Putamen (tissue), 1 donor: ENCODE data around the gene AP1AR.
"Not testable (repeated sequence)": the region's sequence is repeated elsewhere in the genome, so short reads cannot be mapped to it uniquely, and the experiment has no call there.

ENCODE experiments used
- DNase-seq: peaks from one replicate; pipeline ENCODE4 v3.0.0-alpha.2; 2016; ENCODE audit warnings: low spot score

The AP1AR gene

DNA sequence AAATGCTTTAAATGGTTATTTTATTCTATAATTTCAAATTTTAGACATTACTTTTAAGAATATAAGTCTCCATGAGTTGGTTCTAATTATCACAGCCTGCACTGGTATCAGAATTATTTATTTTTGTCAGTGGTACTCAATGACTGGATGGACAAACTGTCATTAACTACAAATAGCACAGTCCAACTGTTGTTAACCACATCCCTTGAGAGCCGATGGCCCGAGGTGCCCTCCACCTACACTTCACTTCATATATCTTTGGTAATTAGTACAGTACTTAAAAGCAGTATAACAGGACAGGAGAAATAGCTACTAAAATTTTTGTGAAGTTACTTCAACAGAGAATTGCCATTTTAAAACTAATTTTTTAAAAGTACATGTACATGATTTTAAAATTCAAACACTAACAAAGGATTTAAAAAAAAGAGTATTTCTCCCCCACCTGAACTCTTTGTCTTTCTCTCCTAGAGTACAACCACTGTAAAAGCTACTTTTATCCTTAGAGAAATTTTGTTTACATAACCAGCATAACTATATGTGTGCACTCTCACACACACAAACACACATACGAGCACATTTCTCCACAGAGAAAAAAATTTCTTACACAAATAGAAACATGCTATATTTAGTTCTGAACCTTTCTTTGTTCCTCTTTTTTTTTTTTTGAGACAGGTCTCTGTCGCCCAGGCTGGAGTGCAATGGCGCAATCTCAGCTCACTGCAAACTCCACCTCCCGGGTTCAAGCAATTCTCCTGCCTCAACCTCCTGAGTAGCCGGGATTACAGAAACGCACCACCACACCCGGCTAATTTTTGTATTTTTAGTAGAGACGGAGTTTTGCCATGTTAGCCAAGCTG, 47.7 kb downstream of the AP1AR start:
- DNase-seq = no peak

DNA sequence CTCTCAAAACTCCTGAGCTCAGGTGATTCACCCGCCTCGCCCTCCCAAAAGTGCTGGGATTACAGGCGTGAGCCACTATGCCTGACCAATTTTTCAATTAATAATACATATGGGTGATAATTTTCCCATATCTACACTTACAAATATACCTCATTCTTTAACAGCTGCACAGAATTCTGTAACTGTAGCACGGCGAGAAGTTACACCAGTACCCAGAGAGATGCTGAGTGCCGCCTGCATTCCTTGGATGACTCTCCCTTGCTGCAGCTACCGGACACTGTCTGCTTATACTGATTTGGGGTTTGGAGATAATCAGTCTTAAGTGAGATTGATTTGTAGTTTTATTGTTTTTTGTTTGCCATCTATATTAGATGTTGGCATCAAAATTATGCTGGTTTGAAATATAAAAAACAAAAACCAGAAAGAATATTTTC, 48.3 kb downstream of the AP1AR start:
- no peak for DNase-seq

DNA sequence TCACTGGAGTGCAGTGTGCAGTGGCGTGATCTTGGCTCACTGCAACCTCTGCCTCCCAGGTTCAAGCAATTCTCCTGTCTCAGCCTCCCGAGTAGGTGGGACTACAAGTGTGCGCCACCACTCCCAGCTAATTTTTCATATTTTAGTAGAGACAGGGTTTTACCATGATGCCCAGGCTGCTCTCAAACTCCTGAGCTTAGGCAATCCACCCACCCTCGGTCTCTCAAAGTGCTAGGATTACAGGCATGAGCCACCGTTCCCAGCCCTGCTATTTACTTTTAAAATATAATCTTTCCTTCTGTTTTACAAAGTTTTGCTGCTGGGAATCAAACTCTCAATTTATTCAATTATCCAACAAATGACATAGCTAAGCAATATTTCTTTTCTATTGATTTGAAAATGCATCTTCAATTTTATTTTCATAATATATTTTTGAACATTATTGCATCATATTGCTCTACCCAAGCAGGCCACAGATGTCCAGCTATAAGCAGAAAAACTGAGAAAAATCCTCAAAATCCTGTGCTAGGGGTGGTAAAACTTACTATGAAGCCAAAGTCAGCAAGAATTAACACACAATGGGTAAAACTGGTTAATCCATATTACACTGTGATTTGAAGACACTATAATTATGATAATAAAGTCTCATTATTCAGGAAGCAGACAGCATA, 48.9 kb downstream of the AP1AR start:
- DNase-seq = no peak

DNA sequence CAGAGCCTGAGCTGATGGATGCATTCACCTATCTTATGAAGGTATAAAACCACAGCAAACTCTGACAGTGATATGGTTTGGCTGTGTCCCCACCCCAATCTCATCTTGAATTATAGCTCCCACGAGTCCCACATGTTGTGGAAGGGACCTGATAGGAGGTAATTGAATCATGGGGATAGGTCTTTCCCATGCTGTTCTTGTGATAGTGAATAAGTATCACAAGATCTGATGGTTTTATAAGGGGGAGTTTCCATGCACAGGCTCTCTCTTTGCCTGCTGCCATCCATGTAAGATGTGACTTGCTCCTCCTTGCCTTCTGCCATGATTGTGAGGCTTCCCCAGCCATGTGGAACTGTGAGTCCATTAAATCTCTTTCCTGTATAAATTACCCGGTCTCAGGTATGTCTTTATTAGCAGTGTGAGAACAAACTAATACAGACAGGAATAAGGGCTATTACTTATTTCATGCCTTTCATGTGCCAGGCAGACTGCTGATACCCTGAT, 50.4 kb downstream of the AP1AR start:
- DNase-seq = not testable (repeated sequence)

DNA sequence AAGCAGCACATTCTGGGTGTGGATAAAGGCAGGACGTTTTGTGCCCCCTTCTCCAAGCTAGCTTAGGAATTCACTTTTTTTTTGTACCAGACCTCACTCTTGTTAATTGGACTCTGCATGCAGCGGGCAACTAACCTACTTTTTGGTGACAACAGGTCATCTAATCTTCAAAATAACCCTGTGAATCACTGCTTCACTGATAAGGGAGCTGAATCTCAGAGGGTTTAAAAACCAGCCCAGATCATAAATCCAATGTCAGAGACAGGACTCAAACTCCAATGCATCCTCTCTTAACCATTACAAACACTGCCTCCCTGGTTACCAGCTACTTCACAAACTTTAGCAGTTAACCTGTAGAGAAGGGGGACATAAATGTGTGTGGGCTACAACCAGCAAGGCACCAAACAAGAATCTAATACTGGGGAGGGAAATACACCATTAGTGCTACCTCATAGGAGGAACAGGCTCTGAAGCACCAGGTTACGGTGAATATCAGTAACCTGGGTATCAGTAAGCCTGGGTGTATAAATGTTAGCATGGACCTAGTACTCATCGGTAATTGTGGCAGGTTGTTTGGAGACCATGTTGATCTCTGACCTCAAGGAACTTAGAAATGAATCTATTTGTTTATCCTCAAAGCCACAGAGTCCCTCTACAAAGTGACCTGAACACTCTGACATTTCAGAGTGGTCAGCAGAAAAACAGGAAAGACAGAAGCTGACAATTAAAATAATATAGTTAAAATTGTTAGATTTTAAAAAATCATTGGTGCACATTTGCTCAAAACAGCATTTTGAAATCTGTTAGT, 51.5 kb downstream of the AP1AR start:
- DNase-seq = no peak

DNA sequence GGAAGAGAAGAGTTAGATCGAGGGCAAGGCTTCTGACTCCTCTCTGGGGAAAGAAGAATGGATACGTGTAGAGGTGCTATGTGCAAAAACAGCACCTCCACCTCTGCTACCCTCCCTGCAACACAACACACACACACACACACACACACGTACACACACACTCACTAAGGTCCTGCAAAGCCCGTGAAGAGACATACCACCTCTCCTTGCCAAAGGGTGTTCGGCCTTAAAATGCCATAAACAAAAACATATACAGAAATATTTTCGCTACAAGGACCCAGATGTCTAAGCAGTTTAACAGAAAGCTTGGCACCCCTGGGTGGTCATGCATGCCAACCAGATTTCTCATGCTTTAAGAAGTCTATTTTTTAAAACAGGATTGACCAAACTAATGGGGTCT, 52.6 kb downstream of the AP1AR start:
- DNase-seq = no peak

DNA sequence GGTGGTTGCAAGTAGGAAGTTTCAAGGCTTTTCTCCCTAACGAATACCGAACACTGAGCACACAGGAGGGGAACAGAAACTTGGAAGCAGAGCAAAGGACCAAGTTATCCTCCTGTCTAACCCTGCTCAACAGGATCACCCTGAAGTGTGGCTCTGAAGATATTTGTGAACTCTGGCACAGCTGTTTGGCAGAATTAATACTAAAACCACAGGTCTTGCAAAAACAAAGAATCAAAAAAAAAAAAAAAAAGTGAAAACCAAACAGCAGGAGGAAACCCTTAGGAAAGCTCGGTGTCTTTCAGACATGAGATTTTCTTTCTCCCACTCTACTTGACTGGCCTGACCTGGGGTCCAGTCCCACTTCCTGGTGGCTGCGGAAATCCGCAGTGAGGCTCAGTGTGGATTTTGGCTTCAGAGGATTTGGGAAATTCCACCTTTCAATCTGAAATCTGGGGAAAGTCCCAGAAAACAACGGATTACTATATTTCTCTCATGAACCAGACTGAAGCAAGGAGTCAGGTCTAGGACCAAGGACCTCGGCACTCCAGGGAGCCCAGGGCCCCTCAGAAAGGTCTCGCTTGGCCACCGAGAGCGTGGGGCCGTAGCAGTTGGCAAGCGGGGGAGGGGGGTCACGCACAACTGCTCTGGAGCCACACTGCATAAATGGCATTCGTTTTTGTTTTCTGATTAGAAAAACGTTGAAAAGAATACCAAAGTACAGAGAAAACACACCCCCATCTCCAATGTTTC, 53.2 kb downstream of the AP1AR start:
- no peak for DNase-seq

DNA sequence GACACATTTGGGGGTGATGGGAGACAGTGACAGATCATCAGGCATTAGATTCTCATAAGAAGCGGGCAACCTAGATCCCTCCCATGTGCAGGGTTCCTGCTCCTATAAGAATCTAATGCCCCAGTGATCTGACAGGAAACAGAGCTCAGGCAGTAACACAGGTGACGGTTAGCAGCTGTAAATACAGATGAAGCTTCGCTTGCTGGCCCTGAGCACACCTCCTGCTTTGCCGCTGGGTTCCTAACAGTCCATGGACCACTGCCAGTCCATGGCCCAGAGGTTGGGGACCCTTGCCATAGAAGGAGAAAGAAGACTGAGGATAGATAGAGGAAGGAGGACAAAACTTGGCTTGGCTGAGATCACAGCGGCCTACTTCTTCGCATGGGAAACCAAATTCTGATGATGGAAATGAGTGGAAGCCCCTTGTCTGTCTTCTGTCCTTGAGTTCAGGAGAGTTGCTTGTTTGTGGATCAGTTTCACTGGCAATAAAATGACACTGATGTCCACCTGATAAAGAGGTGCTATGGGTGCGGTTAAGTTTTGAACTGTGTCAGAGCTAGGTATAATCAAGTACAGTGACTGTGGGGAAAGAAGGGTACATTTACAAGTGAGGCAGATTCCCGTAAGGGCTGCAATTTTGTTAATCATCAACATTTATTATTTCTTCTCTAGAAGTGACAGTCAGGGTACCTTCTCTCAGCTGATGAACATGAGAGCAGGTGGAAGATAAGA, 55.8 kb downstream of the AP1AR start:
- DNase-seq = no peak

DNA sequence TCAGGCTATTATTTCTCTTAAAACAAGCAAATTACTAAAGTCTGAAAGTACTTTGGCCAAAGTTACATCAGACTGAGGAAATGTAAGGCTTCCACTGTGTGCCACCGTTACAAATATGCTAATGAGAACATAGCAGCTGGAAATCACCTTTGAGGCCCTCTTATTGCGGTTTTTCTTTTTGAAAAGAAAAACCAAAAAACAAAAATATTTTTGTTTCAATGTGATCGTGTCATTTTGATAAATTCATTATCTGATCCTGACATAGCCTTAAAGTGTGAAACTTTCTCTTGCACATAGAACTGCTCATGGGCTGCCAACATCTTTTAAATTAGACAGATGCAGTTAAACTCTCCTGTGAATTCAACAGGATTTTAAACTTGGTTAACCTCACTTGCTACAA, 56.9 kb downstream of the AP1AR start:
- no peak for DNase-seq

DNA sequence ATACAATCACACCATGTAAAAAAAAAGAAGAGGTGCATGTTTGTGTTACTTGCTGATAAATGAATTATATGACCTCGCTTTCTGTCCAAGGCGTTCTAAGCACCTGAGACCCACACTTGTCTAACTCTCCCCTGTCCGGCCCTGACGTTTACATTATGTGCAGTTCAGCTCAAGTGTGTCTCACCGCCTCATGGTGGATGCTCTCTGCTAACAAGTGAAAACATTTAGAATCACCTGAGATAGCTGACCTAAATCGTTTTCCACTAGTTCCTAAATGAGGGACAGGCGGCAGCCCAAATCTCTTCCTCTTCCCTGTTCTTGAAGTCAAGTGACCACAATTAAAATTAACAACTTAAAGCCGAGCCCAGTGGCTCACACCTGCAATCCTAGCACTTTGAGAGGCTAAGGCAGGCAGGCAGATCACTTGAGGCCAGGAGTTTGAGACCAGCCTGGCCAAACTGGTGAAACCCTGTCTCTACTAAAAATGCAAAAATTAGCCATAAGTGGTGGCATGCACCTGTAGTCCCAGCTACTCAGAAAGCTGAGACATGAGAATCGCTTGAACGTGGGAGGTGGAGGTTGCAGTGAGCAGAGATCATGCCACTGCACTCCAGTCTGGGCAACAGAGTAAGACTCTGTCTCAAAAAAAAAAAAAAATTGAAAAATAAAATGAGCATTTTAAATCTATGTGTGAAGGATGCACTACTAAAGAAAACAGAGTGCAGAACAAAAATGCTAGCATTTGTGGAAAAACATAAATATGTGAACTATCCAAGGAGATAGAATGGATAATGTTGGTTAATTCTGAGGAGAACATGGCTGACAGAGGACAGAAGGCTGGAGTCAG, 58.0 kb downstream of the AP1AR start:
- DNase-seq = no peak

DNA sequence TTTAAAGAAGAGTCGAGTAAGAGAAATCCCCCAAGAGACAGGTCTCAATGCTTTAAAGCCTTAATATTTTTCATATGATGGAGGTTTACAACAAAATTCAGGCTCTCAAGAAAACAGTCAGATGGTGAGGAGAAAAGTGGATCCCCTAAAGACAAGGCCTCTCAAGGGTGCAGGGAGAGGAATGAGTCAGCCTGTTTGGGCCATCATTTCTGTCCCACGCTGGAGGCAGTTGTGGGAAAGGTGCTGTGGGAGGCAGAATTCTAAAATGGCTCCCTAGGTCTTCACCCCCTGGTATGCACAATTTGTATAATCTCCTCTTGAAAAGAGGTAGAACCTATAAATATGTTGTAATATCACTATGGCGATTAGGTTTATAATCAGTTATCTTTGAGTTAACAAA, 58.8 kb downstream of the AP1AR start:
- no peak for DNase-seq

DNA sequence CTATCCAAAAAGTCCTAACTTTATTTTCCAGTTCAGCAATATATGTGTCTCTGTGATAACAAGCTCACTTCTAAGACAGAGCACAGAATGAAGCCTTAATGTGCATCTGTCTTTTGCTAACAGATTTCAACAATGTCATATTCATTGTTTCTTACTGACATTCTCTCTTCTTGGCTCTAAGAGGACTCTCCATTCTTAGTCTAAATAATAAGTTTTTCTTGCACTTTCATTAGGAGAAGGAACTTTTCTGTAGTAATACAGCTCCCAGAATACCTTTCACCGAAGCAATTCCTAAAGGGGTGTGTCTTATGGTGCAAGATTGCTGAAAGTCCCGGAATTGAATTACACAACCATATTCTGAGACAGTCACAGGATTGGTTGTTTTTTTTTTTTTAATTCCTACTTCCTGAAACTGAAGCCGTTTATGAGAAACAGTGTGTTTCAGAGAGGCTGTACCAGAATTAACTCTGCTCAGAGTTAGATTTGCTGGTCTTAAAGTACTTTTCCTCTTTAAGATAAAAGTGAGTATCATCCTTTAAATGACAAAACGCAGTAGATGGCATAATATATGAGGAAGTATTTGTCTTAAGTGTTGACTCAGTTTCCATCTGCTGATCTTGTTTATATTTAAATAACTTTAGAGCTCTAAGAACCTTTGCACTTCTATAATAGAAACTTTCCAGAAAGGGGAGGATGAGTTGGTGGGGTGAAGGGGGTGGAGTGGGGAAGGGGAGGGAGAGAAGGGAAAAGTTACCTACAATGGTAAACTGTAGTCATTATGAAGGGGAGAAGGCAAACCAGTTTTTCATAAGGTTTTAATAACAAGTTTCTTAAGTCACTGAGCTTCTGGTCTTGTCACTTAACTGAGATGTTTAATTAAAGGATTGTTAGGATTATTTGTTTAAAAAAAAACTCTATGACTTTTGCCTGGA, 65.6 kb downstream of the AP1AR start, which contains the start of gene ALPK1:
Gene ALPK1, plus strand, starts transcription at position 421 of the 932 bp plus-strand sequence.
- DNase-seq = peak; percentile 65

DNA sequence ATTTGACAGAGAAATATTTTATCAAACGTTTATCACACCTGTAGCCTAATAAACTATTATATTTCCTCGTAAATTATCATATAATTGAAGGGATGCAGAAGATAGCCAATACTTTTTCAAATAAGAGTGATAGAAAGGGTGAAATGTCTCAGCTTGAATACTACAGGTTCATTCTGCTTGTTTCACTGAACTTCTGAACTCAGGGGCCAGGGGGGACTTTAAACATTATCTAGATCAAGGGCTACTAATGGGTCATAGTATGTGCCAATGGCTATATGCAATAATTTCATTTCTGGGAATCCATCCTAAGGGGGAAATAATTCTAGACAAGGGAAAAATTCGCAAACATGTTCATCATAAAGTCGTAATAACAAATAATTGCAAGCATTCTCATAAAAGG, 68.1 kb downstream of the AP1AR start:
- DNase-seq = no peak

DNA sequence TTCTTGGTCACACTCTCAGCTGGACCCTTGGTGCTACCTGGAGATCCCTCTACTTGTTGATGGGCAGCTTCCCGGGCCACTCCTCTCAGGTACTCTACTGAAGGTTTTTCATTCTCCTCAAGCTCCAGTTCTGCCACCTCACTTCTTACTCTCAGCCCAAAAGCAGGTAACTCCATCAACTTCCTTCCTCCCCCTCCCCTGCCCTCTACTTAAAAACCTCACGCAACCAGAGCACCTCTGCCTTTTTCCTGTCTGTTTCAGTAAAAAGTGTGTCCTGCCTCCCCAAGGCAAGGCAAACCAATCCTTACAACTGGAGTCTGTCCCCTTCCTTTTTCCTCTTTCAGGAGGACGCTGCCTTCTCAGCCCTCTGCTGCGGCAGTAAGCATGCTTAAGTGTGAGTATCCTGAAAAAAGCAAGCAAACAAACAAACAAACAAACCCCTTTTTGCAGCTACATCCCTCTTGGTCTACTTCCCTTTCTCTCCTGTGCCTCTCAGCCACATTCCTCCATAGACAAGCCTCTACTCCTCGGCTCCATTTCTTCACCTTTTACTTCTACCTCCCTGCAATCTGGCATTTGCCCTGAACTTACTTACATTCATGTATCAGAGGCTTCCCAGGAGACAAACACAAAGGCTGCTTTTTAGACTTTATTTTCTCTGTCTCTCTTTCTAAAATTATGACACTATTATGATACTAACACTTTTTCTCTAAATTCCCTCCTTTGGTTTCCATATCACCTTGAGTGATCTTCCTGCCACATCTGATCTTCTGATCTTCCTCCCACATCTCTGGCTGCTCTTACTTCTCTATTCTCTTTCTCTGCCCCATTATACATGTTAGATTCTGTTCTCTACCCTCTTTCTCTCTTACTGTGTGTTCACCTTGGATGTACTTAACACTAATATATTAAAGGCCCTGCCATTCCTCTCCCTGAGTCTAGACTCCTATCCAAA, 71.0 kb downstream of the AP1AR start:
- no peak for DNase-seq

DNA sequence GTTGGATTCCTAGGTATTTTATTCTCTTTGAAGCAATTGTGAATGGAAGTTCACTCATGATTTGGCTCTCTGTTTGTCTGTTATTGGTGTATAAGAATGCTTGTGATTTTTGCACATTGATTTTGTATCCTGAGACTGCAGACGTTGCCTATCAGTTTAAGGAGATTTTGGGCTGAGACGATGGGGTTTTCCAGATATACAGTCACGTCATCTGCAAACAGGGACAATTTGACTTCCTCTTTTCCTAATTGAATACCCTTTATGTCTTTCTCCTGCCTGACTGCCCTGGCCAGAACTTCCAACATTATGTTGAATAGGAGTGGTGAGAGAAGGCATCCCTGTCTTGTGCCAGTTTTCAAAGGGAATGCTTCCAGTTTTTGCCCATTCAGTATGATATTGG, 73.9 kb downstream of the AP1AR start:
- not testable (repeated sequence) for DNase-seq

DNA sequence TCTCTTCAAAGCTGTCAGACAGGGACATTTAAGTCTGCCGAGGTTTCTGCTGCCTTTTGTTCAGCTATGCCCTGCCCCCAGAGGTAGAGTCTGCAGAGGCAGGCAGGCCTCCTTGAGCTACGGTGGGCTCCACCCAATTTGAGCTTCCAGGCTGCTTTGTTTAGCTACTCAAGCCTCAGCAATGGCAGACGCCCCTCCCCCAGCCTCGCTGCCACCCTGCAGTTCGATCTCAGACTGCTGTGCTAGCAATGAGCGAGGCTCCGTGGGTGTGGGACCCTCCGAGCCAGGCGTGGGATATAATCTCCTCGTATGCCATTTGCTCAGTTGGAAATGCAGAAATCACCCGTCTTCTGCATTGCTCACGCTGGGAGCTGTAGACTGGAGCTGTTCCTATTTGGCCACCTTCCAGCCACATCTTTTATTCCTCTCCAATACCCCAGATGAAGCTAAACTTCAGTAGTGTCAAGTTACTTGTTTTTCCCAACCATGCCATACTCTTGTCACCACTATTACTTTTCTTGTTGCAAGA, 77.7 kb downstream of the AP1AR start:
- DNase-seq = peak; percentile 20

DNA sequence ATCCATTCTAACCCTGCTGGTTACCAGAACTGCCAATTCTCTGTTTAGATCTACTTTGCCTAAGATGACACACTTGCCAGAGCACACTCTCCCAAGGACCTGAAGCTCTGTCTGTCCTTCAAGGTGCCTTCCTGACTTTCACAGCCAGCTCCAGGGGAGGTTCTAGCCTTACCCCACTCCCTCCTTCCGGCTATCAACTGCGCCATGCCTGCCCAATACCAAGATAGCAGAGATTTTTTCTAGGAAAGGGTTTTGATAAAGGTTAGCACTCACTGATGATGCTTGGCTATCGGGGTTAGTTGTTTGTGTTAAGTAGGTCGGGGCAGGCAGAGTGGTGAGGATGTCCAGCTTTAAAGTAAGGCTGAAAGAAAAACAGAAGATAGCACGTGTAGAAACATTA, 79.9 kb downstream of the AP1AR start:
- no peak for DNase-seq
